Keratinocyte (primary cell): ENCODE data around the gene CHSY3. TPM values are rescaled to one million over a fixed set of nuclear protein-coding genes. Genes with fewer than 3 reads are reported as not detected.

Experiments
- DNase-seq: peaks from one replicate; pipeline ENCODE4 v3.0.0-alpha.2; 2011; ENCODE audit warnings: low read depth, missing footprints, low spot score
- FAIRE-seq: peaks from 2 replicates; lab custom pipeline; 2011; peaks lifted over from hg19 to GRCh38; lab: Jason Lieb, UNC
- H2AFZ ChIP-seq: 2 replicates; pipeline ENCODE4 v1.6.0; 2012; ENCODE audit warnings: low read length, control low read depth, inconsistent platforms; ENCODE audit not compliant: control insufficient read depth
- H3K27ac ChIP-seq: 2 replicates; pipeline ENCODE4 v1.5.1; 2011; ENCODE audit warnings: low read length; ENCODE audit not compliant: control insufficient read depth, insufficient read depth
- H3K27me3 ChIP-seq: 3 replicates; pipeline ENCODE4 v1.6.0; 2011; ENCODE audit warnings: low read length; ENCODE audit not compliant: control insufficient read depth, insufficient read depth; ENCODE audit errors: extremely low read depth
- H3K36me3 ChIP-seq, 2 experiments: 2 replicates in 1 of 2; 3 replicates in 1 of 2; pipeline ENCODE4 v1.5.1; 2011; ENCODE audit warnings: low read length in 2 of 2, mild to moderate bottlenecking in 1 of 2; ENCODE audit not compliant: control insufficient read depth in 2 of 2, insufficient read depth in 2 of 2; ENCODE audit errors: extremely low read depth in 1 of 2
- H3K4me1 ChIP-seq: 3 replicates; pipeline ENCODE4 v1.5.1; 2011; ENCODE audit warnings: low read length; ENCODE audit not compliant: control insufficient read depth, insufficient read depth; ENCODE audit errors: extremely low read depth
- H3K4me2 ChIP-seq: 3 replicates; pipeline ENCODE4 v1.6.0; 2011; ENCODE audit warnings: low read depth, low read length; ENCODE audit not compliant: control insufficient read depth, insufficient read depth; ENCODE audit errors: extremely low read depth
- H3K4me3 ChIP-seq, 3 experiments: fragments of 200-600 bp in 1 of 3; sonication (generic) in 1 of 3; 2 replicates in 2 of 3; 3 replicates in 1 of 3; pipeline ENCODE4 v1.5.1; 2011 to 2016; ENCODE audit warnings: low read length in 3 of 3, mild to moderate bottlenecking in 3 of 3, control low read depth in 2 of 3, inconsistent platforms in 1 of 3, low read depth in 1 of 3, mixed read lengths in 1 of 3, mixed run types in 1 of 3, moderate library complexity in 1 of 3; ENCODE audit not compliant: control insufficient read depth in 2 of 3, insufficient read depth in 2 of 3; ENCODE audit errors: extremely low read depth in 1 of 3
- H3K79me2 ChIP-seq: 2 replicates; pipeline ENCODE4 v1.6.0; 2012; ENCODE audit warnings: low read length; ENCODE audit not compliant: control insufficient read depth, insufficient read depth
- H3K9ac ChIP-seq: 3 replicates; pipeline ENCODE4 v1.6.0; 2011; ENCODE audit warnings: low read length; ENCODE audit not compliant: control insufficient read depth, insufficient read depth; ENCODE audit errors: extremely low read depth
- H3K9me1 ChIP-seq: 3 replicates; pipeline ENCODE4 v1.6.0; 2011; ENCODE audit warnings: low read length; ENCODE audit not compliant: control insufficient read depth, insufficient read depth; ENCODE audit errors: extremely low read depth
- H3K9me3 ChIP-seq: 2 replicates; pipeline ENCODE4 v1.5.1; 2012; ENCODE audit warnings: low read depth, low read length; ENCODE audit not compliant: control insufficient read depth
- H4K20me1 ChIP-seq: 3 replicates; pipeline ENCODE4 v1.6.0; 2011; ENCODE audit warnings: low read length; ENCODE audit not compliant: control insufficient read depth, insufficient read depth; ENCODE audit errors: extremely low read depth
- EZH2 ChIP-seq: IDR thresholded peaks from one replicate; pipeline ENCODE4 v1.6.1; 2012; ENCODE audit warnings: inconsistent platforms, mild to moderate bottlenecking, low read length, moderate library complexity
- dilution Hi-C: fragments of 300-500 bp; cut with MboI; formaldehyde crosslinking; loops from one replicate; pipeline ENCODE4 v1.7.0; 2020; ENCODE audit warnings: low sequenced_read_pairs; ENCODE audit not compliant: extremely low pct_ligation_motif_present
- polyA plus RNA-seq, 5 experiments: library from polyadenylated mRNA; depleted of rRNA in 3 of 5; stranded (reverse) in 3 of 5; stranded (forward) in 1 of 5; unstranded in 1 of 5; fragments of >200 nt; gene quantifications; 1 replicate in 1 of 5; 2 replicates in 3 of 5; 3 replicates in 1 of 5; pipeline versions ENCODE4 v1.2.1 to v1.2.3, GENCODE V29; 2011 to 2012; ENCODE audit warnings: missing spikeins in 2 of 5, low read depth in 1 of 5, low replicate concordance in 1 of 5
- small RNA-seq, 3 experiments: library from RNA; depleted of rRNA; stranded (forward); fragments of <200 nt; gene quantifications; one replicate each; pipeline ENCODE3, GENCODE V24; 2012; ENCODE audit warnings: low read depth in 3 of 3, low replicate concordance in 1 of 3; ENCODE audit not compliant: insufficient read length in 3 of 3
- TF ChIP-seq, protein P1 (sequence below), 3 experiments: IDR thresholded peaks in 1 of 3; conservative IDR thresholded peaks in 1 of 3; optimal IDR thresholded peaks in 1 of 3; 2 replicates in 2 of 3; 3 replicates in 1 of 3; pipeline versions ENCODE3 to v1.5.1; 2011; ENCODE audit warnings: low read length in 3 of 3, mild to moderate bottlenecking in 3 of 3, moderate library complexity in 2 of 3, control low read depth in 1 of 3, inconsistent platforms in 1 of 3; ENCODE audit not compliant: insufficient read depth in 2 of 3; ENCODE audit errors: extremely low read depth in 1 of 3

CHSY3 gene
- polyA plus RNA-seq, 1 donor (not counting 4 experiments of a cell fraction or from before 2014, with no cell fraction given) = 0.47 TPM

- Histone ChIP-seq H3K4me3 (no peak overlapping the region), H3K27me3 (no peaks in the 10 kb centered on the region), H3K27ac (no peak overlapping the region), H3K4me1 (peaks cover 2% of the 10 kb centered on the region), H3K9ac (no peak overlapping the region), H3K4me2 (no peak overlapping the region), H3K79me2 (no peaks in the 10 kb centered on the region), H3K9me1 (no peaks in the 10 kb centered on the region), H3K36me3 (no peaks in the 10 kb centered on the region), H3K9me3 (no peaks in the 10 kb centered on the region), H4K20me1 (no peaks in the 10 kb centered on the region), H2AFZ (no peak overlapping the region)
- dilution Hi-C loops = no loop called here
- FAIRE-seq (no peak), DNase-seq (no peak)
- TF ChIP-seq, protein P1, sequence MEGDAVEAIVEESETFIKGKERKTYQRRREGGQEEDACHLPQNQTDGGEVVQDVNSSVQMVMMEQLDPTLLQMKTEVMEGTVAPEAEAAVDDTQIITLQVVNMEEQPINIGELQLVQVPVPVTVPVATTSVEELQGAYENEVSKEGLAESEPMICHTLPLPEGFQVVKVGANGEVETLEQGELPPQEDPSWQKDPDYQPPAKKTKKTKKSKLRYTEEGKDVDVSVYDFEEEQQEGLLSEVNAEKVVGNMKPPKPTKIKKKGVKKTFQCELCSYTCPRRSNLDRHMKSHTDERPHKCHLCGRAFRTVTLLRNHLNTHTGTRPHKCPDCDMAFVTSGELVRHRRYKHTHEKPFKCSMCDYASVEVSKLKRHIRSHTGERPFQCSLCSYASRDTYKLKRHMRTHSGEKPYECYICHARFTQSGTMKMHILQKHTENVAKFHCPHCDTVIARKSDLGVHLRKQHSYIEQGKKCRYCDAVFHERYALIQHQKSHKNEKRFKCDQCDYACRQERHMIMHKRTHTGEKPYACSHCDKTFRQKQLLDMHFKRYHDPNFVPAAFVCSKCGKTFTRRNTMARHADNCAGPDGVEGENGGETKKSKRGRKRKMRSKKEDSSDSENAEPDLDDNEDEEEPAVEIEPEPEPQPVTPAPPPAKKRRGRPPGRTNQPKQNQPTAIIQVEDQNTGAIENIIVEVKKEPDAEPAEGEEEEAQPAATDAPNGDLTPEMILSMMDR (optimal IDR thresholded peaks at IDR 0.05 in 1 of 3, IDR thresholded peaks at IDR 0.05 in 1 of 3, conservative IDR thresholded peaks at IDR 0.05 in 1 of 3; ENCODE audit: extremely low read depth in 1 of 3, insufficient read depth in 2 of 3, low read length in 3 of 3) = no peak
- no peak for TF ChIP-seq EZH2
Measured at GRCh38 chr5:130231786-130232185, 327.5 kb downstream of the CHSY3 start.

- H3K9ac ChIP-seq = no peak overlapping the region
- FAIRE-seq = no peak
- H3K9me3 ChIP-seq = no peaks in the 10 kb centered on the region
- H3K27me3 ChIP-seq = no peaks in the 10 kb centered on the region
- H3K36me3 ChIP-seq = no peaks in the 10 kb centered on the region
- H3K4me1 ChIP-seq = peaks cover 2% of the 10 kb centered on the region
- H3K79me2 ChIP-seq = no peaks in the 10 kb centered on the region
- H3K4me2 ChIP-seq = no peak overlapping the region
- H3K4me3 ChIP-seq = no peak overlapping the region
- TF ChIP-seq, protein P1 (optimal IDR thresholded peaks at IDR 0.05 in 1 of 3, IDR thresholded peaks at IDR 0.05 in 1 of 3, conservative IDR thresholded peaks at IDR 0.05 in 1 of 3; ENCODE audit: extremely low read depth in 1 of 3, insufficient read depth in 2 of 3, low read length in 3 of 3) = no peak
- TF ChIP-seq EZH2 = no peak
- H3K27ac ChIP-seq = no peak overlapping the region
- no peaks in the 10 kb centered on the region for H3K9me1 ChIP-seq
- H2AFZ ChIP-seq = no peak overlapping the region
- no peak for DNase-seq
- dilution Hi-C loops = no loop called here
- H4K20me1 ChIP-seq = no peaks in the 10 kb centered on the region
Measured at GRCh38 chr5:130234816-130235215, 330.6 kb downstream of the CHSY3 start.

Small RNAs within 50 kb of the gene (small RNA-seq; reads per million reads assigned to genes)
- gene RNA5SP191 (0.54 to 21.3 (median 16.0) reads per million in 3 experiments), gene RNU6ATAC10P (0 reads per million in 3 experiments)

Other genes starting within 250 kb of the CHSY3 start
- gene MINAR2, start 156.4 kb upstream of the CHSY3 start, polyA plus RNA-seq = not detected in 3 replicates